Measurements from ENCODE around the gene KANK4. TPM values are rescaled to one million over a fixed set of nuclear protein-coding genes. Genes with fewer than 3 reads are reported as not detected.

The KANK4 gene
- total RNA-seq, 1 experiment from 2014 or later: 0.80 TPM

Other genes starting within 250 kb of the KANK4 start
- gene L1TD1, start 124.6 kb downstream of the KANK4 start, total RNA-seq (2014; rRNA removed; shearing (Covaris generic)): 103 and 168 TPM in 2 replicates
- 58.1 and 78.1 TPM in 2 replicates for gene USP1, start 117.6 kb upstream of the KANK4 start, total RNA-seq (2014; rRNA removed; shearing (Covaris generic))